Breast epithelium (tissue), 3 donors: ENCODE data around the gene CMSS1.

Source experiments
- CTCF ChIP-seq, 3 donors: fragments of 450-650 bp; IDR thresholded peaks; one replicate each; pipeline ENCODE4 v1.5.1; 2016 to 2017; ENCODE audit warnings: antibody characterized with exemption in 3 of 3, mild to moderate bottlenecking in 3 of 3, moderate library complexity in 3 of 3
- POLR2AphosphoS5 ChIP-seq, 3 donors: sonication (generic); formaldehyde crosslinking; IDR thresholded peaks; one replicate each; pipeline ENCODE4 v1.6.1; 2017; ENCODE audit warnings: antibody characterized with exemption in 3 of 3

GRCh38 chr3:99967796-99968195, 150.1 kb downstream of the CMSS1 start:
- no peak for TF ChIP-seq CTCF (IDR thresholded peaks at IDR 0.05)
- TF ChIP-seq POLR2AphosphoS5 (IDR thresholded peaks at IDR 0.05): no peak
